Natural killer cell treated with Interleukin-12 subunit alpha and Interleukin-12 subunit beta and Interleukin-15 and Interleukin-18, amount 100 ng/mL, for 72 hours (primary cell): ENCODE results near the gene GTF2A2. TPM values are rescaled to one million over a fixed set of nuclear protein-coding genes. Genes with fewer than 3 reads are reported as not detected.
"Not testable (repeated sequence)": the region's sequence is repeated elsewhere in the genome, so short reads cannot be mapped to it uniquely, and the experiment has no call there.

Source experiments
- ATAC-seq, 2 donors: fragments of 150-1000 bp; cut with Tn5 transposase in 1 of 2; sonication (Bioruptor Pico), chemical (Tn5 transposase) in 1 of 2; 2 replicates each; pipeline ENCODE4 v1.10.0; 2021
- DNase-seq: peaks from one replicate; pipeline ENCODE4 v3.0.0; 2022; ENCODE audit warnings: low spot score
- H3K27ac Mint-ChIP-seq, 2 donors: 1 replicate in 1 of 2; 2 replicates in 1 of 2; pipeline ENCODE4 v1.8.0; 2022; ENCODE audit warnings: mixed read lengths in 2 of 2, mild to moderate bottlenecking in 1 of 2, moderate library complexity in 1 of 2
- H3K27me3 Mint-ChIP-seq, 2 donors: 1 replicate in 1 of 2; 2 replicates in 1 of 2; pipeline ENCODE4 v1.8.0; 2022; ENCODE audit warnings: mixed read lengths in 2 of 2
- H3K36me3 Mint-ChIP-seq: one replicate; pipeline ENCODE4 v1.8.0; 2022; ENCODE audit warnings: mixed read lengths
- H3K4me1 Mint-ChIP-seq, 2 donors: 1 replicate in 1 of 2; 2 replicates in 1 of 2; pipeline ENCODE4 v1.8.0; 2022; ENCODE audit warnings: low read depth in 2 of 2, mixed read lengths in 2 of 2, mild to moderate bottlenecking in 1 of 2
- H3K4me3 Mint-ChIP-seq: one replicate; pipeline ENCODE4 v1.8.0; 2022; ENCODE audit warnings: mixed read lengths
- H3K9me3 Mint-ChIP-seq: 2 replicates; pipeline ENCODE4 v1.8.0; 2022; ENCODE audit warnings: mixed read lengths
- total RNA-seq, 2 donors: library from RNA; stranded (reverse); gene quantifications; one replicate each; pipeline ENCODE4 v1.2.3, GENCODE V29; 2022

The GTF2A2 gene
- total RNA-seq, 2 donors from 2014 or later = 109 to 150 TPM

DNA sequence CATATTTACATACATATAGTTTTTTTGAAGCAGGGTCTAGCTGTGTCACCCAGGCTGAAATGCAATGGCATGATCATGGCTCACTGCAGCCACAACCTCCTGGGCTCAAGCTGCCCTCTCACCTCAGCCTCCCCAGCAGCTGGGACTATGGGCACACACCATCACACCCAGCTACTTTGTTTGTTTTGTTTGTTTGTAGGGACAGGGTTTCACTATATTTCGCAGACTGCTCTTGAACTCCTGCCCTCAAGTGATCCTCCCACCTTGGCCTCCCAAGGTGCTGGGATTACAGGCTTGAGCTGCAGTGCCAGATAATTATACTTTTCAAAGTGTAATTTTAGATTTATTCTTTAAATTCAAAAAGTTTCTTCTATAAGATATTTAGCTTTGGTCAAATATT is 10.2 kb downstream of the GTF2A2 start:
- peaks cover 12% of the 10 kb centered on the region for H3K36me3 Mint-ChIP-seq
- no peaks in the 10 kb centered on the region for H3K27me3 Mint-ChIP-seq
- no peaks in the 10 kb centered on the region for H3K9me3 Mint-ChIP-seq
- ATAC-seq = no peak
- H3K27ac Mint-ChIP-seq = no peak overlapping the region
- H3K4me1 Mint-ChIP-seq = peaks cover 7 to 8% of the 10 kb centered on the region in 2 donors
- DNase-seq = no peak
- H3K4me3 Mint-ChIP-seq = no peak overlapping the region

DNA sequence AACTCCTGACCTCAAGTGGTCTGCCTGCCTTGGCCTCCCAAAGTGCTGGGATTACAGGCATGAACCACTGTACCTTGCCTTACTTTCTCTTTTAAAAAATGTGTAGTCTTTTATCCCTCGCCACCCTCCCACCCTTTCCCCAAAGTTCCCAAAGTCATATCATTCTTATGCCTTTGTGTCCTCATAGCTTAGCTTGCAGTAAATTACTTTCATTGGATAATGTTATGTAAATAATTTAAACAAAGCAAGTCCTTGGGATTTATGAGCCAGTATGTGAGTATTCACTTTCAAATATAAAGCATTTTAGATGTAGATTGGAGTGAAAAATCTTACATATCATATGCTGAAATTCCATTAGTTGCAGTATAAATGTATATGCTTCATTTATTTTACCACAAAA is 11.0 kb downstream of the GTF2A2 start:
- H3K36me3 Mint-ChIP-seq = peaks cover 12% of the 10 kb centered on the region
- ATAC-seq (no peak), DNase-seq (no peak)
- H3K4me1 Mint-ChIP-seq = peaks cover 7 to 8% of the 10 kb centered on the region in 2 donors
- H3K27me3 Mint-ChIP-seq = no peaks in the 10 kb centered on the region
- H3K9me3 Mint-ChIP-seq = no peaks in the 10 kb centered on the region
- no peak overlapping the region for H3K4me3 Mint-ChIP-seq
- no peak overlapping the region for H3K27ac Mint-ChIP-seq

DNA sequence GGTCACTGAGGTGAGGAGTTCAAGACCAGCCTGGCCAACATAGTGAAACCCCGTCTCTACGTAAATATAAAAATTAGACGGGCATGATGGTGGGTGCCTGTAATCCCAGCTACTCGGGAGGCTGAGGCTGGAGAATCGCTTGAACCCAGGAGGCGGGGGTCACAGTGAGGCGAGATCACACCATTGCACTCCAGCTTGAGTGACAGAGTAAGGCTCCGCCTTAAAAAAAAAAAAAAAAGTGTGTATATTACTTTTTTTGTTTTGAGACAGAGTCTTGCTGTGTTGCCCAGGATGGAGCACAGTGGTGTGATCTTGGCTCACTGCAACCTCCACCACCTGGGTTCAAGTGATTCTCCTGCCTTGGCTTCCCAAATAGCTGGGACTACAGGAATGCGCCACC is 11.5 kb downstream of the GTF2A2 start:
- ATAC-seq, H3K4me3 Mint-ChIP-seq, DNase-seq, H3K27ac Mint-ChIP-seq, H3K9me3 Mint-ChIP-seq, H3K27me3 Mint-ChIP-seq, H3K4me1 Mint-ChIP-seq: not testable (repeated sequence)
- peaks cover 12% of the 10 kb centered on the region for H3K36me3 Mint-ChIP-seq

DNA sequence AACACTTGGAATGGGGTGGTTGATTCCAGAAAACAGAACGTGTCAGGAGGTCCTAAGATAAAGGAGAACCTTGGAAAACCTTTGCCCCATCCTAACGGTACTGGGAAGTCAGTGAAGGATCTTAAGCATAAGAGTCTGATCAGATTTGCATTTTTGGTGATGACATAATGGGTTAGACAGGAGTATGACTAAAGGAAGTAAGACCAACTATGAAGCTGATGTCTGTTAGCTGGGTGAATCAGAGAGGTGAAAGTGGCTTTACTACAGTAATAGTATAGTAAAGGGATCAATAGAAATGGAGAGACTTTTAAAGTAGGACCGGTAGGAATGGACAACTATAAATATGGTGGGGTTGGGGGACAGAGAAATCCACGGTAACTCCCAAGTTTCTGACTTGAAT is 12.6 kb downstream of the GTF2A2 start:
- ATAC-seq = no peak
- Mint-ChIP-seq H3K36me3 (peaks cover 12% of the 10 kb centered on the region), H3K27ac (no peak overlapping the region), H3K9me3 (no peaks in the 10 kb centered on the region), H3K27me3 (no peaks in the 10 kb centered on the region), H3K4me1 (peaks cover 7 to 8% of the 10 kb centered on the region in 2 donors), H3K4me3 (no peak overlapping the region)
- DNase-seq = no peak

DNA sequence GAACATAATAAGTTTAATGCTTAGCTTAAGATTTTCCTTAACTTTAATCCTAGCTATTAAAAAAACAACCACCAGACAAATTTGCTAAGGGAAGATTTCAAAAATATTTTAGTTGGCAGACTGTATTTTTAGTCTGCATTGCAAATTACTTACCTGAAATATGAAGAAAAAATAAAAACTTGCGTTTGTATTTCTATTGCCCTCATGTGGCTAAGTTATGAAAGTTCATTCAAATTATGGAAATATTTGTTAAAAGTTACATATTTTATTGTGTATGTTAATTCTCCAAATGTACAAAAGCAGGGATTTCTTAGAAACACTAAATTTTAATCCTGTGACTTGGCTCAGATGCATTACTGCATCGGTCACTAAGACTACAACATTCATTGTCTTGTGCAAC is 15.0 kb downstream of the GTF2A2 start:
- Mint-ChIP-seq H3K36me3 (peaks cover 20% of the 10 kb centered on the region), H3K9me3 (no peaks in the 10 kb centered on the region), H3K4me1 (peaks cover 7 to 8% of the 10 kb centered on the region in 2 donors), H3K27me3 (no peaks in the 10 kb centered on the region), H3K27ac (no peak overlapping the region), H3K4me3 (no peak overlapping the region)
- DNase-seq (no peak), ATAC-seq (no peak)

DNA sequence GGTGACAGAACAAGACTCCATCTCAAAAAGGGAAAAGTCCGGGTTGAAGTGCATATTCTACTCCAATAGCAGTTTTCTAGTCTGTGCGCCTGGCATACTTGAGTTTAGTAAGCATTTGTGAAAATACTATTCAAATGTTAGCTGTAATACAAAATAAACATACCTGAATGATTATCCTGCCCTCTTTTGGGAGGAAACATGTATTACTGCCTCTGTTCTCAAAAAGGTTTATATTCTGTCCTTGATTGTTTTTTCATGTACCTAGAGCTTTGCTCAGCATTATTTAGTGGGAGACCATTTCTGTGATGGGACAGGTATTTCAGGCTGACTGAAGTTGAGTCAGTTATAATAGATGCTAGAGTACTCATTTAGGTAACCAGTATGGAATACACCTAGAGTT is 19.8 kb downstream of the GTF2A2 start:
- not testable (repeated sequence) for H3K9me3 Mint-ChIP-seq, DNase-seq, H3K4me1 Mint-ChIP-seq, H3K4me3 Mint-ChIP-seq, ATAC-seq, H3K36me3 Mint-ChIP-seq, H3K27me3 Mint-ChIP-seq, H3K27ac Mint-ChIP-seq

DNA sequence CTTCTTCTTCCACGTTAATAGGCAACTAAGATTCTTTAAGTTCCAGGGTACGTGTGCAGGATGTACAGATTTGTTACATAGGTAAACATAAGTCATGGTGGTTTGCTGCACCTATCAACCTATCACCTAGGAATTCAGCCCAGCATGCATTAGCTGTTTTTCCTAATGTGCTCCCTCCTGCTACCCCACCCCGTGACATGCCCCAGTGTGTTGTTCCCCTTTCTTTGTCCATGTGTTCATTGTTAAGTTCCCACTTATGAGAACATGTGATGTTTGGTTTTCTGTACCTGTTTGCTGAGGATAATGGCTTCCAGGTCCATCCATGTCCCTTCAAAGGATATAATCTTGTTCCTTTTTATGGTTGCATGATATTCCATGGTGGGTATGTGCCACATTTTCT is 21.1 kb downstream of the GTF2A2 start:
- ATAC-seq = no peak
- H3K4me3 Mint-ChIP-seq = no peak overlapping the region
- no peak overlapping the region for H3K27ac Mint-ChIP-seq
- H3K4me1 Mint-ChIP-seq = peaks cover 0 to 4% of the 10 kb centered on the region in 2 donors
- no peak for DNase-seq
- H3K9me3 Mint-ChIP-seq = no peaks in the 10 kb centered on the region
- H3K36me3 Mint-ChIP-seq = peaks cover 7% of the 10 kb centered on the region
- peaks cover 3 to 10% of the 10 kb centered on the region in 2 donors for H3K27me3 Mint-ChIP-seq

DNA sequence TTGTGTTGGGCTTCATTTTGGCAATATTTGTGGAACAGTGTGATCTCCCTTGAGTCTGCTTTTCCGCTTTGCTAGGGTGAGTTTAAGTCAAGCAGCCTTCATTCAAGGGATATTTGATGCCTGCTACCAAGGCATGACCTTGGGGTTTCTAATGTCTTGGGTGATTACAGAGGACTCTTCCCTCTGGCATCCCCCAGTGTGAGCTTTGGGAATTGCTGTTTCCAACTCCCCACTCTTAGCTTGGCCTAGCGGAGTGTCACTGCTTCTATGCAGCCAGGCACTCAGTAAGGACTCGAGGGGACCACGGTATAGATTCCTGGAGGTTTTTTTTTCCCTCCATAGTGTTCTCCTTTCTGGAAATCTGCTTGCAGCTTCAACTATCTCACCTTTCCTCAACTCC is 24.6 kb downstream of the GTF2A2 start:
- Mint-ChIP-seq H3K4me3 (no peak overlapping the region), H3K27ac (no peak overlapping the region), H3K36me3 (peaks cover 2% of the 10 kb centered on the region), H3K9me3 (no peaks in the 10 kb centered on the region), H3K27me3 (peaks cover 3 to 10% of the 10 kb centered on the region in 2 donors), H3K4me1 (peaks cover 0 to 4% of the 10 kb centered on the region in 2 donors)
- DNase-seq (no peak), ATAC-seq (no peak)

DNA sequence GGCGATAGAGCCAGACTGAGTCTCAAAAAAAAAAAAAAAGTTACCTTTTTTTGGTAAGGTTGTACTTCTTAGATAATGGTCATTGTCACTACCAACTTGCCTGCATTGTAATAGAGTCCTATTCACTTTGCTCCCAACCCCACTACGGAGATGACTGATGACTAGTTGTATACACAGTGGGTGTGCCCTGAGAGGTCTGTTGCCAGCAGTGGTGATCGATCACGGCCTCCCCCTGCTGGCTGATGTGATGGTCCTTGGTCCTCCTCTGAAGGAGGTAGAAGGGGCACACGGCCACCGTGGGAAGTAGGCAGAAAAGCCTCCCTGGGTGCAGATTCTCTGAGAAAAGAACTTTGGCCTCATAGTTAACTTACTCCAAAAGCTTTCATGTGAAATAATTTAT is 35.0 kb downstream of the GTF2A2 start:
- Mint-ChIP-seq H3K27me3 (peaks cover 9 to 14% of the 10 kb centered on the region in 2 donors), H3K27ac (no peak overlapping the region), H3K4me1 (no peaks in the 10 kb centered on the region), H3K36me3 (no peaks in the 10 kb centered on the region), H3K9me3 (no peaks in the 10 kb centered on the region), H3K4me3 (no peak overlapping the region)
- DNase-seq (no peak), ATAC-seq (peak; percentile 60 to 88)

DNA sequence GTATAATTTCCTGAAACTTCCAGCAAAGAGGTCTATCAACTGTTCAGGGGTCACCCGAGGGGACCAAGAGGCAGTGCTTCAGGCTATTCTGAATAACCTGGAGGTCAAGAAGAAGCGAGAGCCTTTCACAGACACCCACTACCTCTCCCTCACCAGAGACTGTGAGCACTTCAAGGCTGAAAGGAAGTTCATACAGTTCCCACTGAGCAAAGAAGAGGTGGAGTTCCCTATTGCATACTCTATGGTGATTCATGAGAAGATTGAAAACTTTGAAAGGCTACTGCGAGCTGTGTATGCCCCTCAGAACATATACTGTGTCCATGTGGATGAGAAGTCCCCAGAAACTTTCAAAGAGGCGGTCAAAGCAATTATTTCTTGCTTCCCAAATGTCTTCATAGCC is 38.9 kb downstream of the GTF2A2 start:
- no peaks in the 10 kb centered on the region for H3K9me3 Mint-ChIP-seq
- no peak for DNase-seq

DNA sequence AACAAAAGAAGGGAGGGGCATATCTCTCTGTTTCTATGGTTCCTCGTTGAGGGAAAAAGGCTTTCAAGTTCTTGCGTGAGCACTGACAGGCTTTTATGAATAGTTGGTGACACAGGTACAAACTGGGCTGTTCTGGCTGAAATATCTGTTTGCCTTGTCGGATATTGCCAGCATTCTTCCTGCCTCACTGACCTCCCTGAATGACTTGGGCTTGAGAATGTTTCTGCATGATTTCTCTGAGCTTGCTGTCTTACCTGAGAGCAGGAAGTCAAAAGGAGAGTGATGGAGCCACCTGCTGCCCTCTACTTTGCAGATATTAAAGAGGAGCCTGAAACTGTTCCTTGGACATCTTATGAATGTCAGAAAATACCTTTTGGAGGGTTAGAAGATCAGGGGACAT is 40.9 kb downstream of the GTF2A2 start:
- peaks cover 22 to 33% of the 10 kb centered on the region in 2 donors for H3K27me3 Mint-ChIP-seq
- no peaks in the 10 kb centered on the region for H3K36me3 Mint-ChIP-seq
- H3K4me3 Mint-ChIP-seq = no peak overlapping the region
- DNase-seq (no peak), ATAC-seq (no peak)
- H3K27ac Mint-ChIP-seq = no peak overlapping the region
- H3K9me3 Mint-ChIP-seq = no peaks in the 10 kb centered on the region
- peaks cover under 1 to 6% of the 10 kb centered on the region in 2 donors for H3K4me1 Mint-ChIP-seq

More for the DNA sequence above, 38.9 kb downstream of the GTF2A2 start:
- no peak overlapping the region for H3K27ac Mint-ChIP-seq
- H3K36me3 Mint-ChIP-seq = no peaks in the 10 kb centered on the region
- H3K4me1 Mint-ChIP-seq = peaks cover 0 to 5% of the 10 kb centered on the region in 2 donors
- peaks cover 14 to 23% of the 10 kb centered on the region in 2 donors for H3K27me3 Mint-ChIP-seq
- ATAC-seq = no peak
- H3K4me3 Mint-ChIP-seq = no peak overlapping the region

DNA sequence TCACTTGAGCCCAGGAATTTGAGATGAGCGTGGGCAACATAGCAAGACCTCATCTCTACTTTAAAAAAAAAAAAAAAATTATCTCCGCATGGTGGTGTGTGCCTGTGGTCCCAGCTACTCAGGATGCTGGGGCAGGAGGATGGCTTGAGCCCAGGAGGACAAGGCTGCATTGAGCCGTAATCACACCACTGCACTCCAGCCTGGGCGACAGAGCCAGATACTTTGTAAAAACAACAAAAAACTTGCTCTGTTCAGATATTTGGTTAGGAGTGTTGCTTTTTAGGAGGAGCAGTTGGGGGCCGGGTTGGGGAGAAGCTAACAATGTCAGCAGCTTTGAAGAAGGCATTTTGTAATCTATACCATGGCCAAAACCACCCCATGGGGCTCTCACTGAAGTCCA is 41.7 kb downstream of the GTF2A2 start:
- peaks cover 5 to 10% of the 10 kb centered on the region in 2 donors for H3K4me1 Mint-ChIP-seq
- no peak for ATAC-seq
- no peak for DNase-seq
- no peak overlapping the region for H3K27ac Mint-ChIP-seq
- peaks cover 22 to 39% of the 10 kb centered on the region in 2 donors for H3K27me3 Mint-ChIP-seq
- no peaks in the 10 kb centered on the region for H3K36me3 Mint-ChIP-seq
- H3K4me3 Mint-ChIP-seq = no peak overlapping the region
- no peaks in the 10 kb centered on the region for H3K9me3 Mint-ChIP-seq

DNA sequence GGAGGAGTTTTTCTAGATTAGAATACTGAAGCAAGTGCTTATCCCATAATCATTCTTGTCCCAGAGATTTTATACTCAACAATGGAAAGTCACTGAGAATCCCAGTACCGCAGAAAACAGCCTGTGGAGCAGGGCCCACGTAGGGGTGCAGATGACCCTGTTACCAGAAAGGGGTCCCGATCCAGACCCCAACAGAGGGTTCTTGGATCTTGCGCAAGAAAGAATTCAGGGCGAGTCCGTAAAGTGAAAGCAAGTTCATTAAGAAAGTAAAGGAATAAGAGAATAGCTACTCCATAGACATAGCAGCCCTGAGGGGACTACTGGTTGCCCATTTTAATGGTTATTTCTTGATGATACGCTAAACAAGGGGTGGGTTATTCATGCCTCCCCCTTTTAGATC is 43.2 kb downstream of the GTF2A2 start:
- no peaks in the 10 kb centered on the region for H3K36me3 Mint-ChIP-seq

DNA sequence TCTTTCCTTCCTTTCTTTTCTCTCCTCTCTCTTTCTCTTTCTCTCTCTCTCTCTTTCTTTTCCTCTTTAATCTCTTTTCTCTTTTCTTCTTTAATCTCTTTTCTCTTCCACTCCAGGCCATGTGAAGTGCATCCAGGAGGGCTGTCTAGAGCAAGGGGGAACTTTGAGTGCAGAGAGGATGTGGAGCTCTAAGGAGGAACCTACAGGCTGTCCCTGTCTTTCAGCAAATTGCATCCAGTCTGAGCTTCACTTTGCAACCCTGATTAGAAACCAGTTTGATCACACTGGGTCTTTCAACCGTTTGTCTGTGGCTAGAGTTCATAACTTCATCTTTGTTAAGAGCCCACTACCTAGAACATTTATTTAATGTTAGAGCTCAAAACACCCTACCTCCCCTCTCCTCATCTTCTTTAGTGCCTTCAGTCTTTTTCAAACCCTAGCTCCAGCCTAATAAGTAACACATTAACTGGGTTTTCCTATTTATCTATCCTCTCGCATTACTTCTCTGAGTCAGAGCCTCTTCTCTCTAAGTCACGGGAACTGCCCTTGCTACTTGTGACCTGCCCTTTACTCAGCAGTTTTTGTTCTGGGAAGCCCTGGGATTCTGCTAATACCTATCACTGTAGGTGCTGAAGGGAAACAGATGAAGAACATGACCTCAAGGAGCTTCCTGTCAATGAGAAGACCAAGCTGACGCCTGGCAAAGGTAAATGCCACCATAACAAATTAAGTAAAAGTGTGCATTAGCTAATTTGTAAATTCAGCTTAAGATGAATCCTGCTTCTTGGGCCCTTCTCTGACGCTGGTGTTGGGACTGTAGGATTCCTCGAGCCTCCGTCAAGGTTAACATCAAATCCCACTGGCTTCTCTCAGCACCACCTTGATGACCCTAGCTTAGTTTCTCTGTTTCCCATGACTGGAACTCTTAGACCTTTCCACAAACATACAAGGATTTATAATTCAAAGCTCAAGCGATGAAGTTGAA is 45.7 kb downstream of the GTF2A2 start, which contains the start of gene GCNT3:
GCNT3 (plus strand) TSS at position 508 of the 985 bp plus-strand sequence. CDS start 6,456 bp downstream, outside the sequence.
- ATAC-seq (no peak), DNase-seq (no peak)
- Mint-ChIP-seq H3K27me3 (peaks cover 20 to 47% of the 10 kb centered on the region in 2 donors), H3K36me3 (no peaks in the 10 kb centered on the region), H3K4me3 (no peak within 1 kb of the TSS), H3K9me3 (no peaks in the 10 kb centered on the region), H3K4me1 (peaks cover 5 to 10% of the 10 kb centered on the region in 2 donors), H3K27ac (no peak within 1 kb of the TSS)

More for the DNA sequence above, 43.2 kb downstream of the GTF2A2 start:
- Mint-ChIP-seq H3K4me3 (no peak overlapping the region), H3K27ac (no peak overlapping the region), H3K9me3 (no peaks in the 10 kb centered on the region), H3K4me1 (peaks cover 5 to 10% of the 10 kb centered on the region in 2 donors), H3K27me3 (peaks cover 28 to 47% of the 10 kb centered on the region in 2 donors)
- ATAC-seq (no peak), DNase-seq (no peak)
